Uterus (tissue), 4 donors: ENCODE results near the gene IL13. TPM values are rescaled to one million over a fixed set of nuclear protein-coding genes. Genes with fewer than 3 reads are reported as not detected.
"Not testable (repeated sequence)": the region's sequence is repeated elsewhere in the genome, so short reads cannot be mapped to it uniquely, and the experiment has no call there.

Experiments used
- DNase-seq, 2 donors: peaks; one replicate each; pipeline ENCODE4 v3.0.0-alpha.2; 2019 to 2020
- H3K27ac ChIP-seq, 2 donors: fragments of 200-600 bp; sonication (generic); 1 replicate in 1 of 2; 2 replicates in 1 of 2; pipeline ENCODE4 v1.5.1; 2016 to 2018
- H3K27me3 ChIP-seq, 2 donors: fragments of 200-600 bp; sonication (generic); one replicate each; pipeline ENCODE4 v1.5.1; 2018 to 2019; ENCODE audit warnings: control low read depth in 1 of 2
- H3K36me3 ChIP-seq, 2 donors: fragments of 200-600 bp; sonication (generic); one replicate each; pipeline ENCODE4 v1.5.1; 2019; ENCODE audit warnings: control low read depth in 1 of 2
- H3K4me1 ChIP-seq, 2 donors: fragments of 200-600 bp; sonication (generic); one replicate each; pipeline ENCODE4 v1.5.1; 2018 to 2019; ENCODE audit warnings: control low read depth in 1 of 2
- H3K4me3 ChIP-seq, 2 donors: fragments of 200-600 bp; sonication (generic); 1 replicate in 1 of 2; 2 replicates in 1 of 2; pipeline ENCODE4 v1.5.1; 2018 to 2019; ENCODE audit warnings: mild to moderate bottlenecking in 1 of 2
- H3K9me3 ChIP-seq, 2 donors: fragments of 200-600 bp; sonication (generic); one replicate each; pipeline ENCODE4 v1.5.1; 2019; ENCODE audit warnings: control low read depth in 1 of 2
- CTCF ChIP-seq, 4 experiments: fragments of 200-600 bp in 2 of 4; fragments of 450-650 bp in 2 of 4; sonication (generic) in 2 of 4; IDR thresholded peaks; one replicate each; pipeline ENCODE4 v1.5.1; 2016 to 2019; ENCODE audit warnings: antibody characterized with exemption in 4 of 4, mild to moderate bottlenecking in 2 of 4, moderate library complexity in 1 of 4
- POLR2A ChIP-seq, 2 donors: fragments of 450-650 bp; IDR thresholded peaks; one replicate each; pipeline ENCODE4 v1.6.1; 2016; ENCODE audit warnings: antibody characterized with exemption in 2 of 2, mild to moderate bottlenecking in 1 of 2, moderate library complexity in 1 of 2
- intact Hi-C: fragments of 100-400 bp; cut with DNase I; formaldehyde crosslinking; loops from one replicate; pipeline ENCODE4 v1.15.1; 2023; ENCODE audit warnings: low total_unique reads
- total RNA-seq, 4 donors: library from RNA; depleted of rRNA in 3 of 4; stranded (reverse); fragments of >200 nt in 3 of 4; gene quantifications; one replicate each; pipeline versions ENCODE4 v1.1.0 to v1.2.4, GENCODE V29; 2014 to 2023
- donor health status: DM: yes; HTN: yes; CAD: no.

Gene IL13
- total RNA-seq, 4 donors from 2014 or later = 0.73 TPM; not detected in 3

GRCh38 chr5:132686193-132686592, 28.2 kb downstream of the IL13 start:
- TF ChIP-seq POLR2A (IDR thresholded peaks at IDR 0.05) (no peak), CTCF (IDR thresholded peaks at IDR 0.05) (no peak)
- no peaks in the 10 kb centered on the region for H3K9me3 ChIP-seq
- intact Hi-C loops = no loop called here
- H3K27ac ChIP-seq = no peak overlapping the region
- no peaks in the 10 kb centered on the region for H3K36me3 ChIP-seq
- no peak for DNase-seq
- no peaks in the 10 kb centered on the region for H3K27me3 ChIP-seq
- no peak overlapping the region for H3K4me3 ChIP-seq
- no peaks in the 10 kb centered on the region for H3K4me1 ChIP-seq

GRCh38 chr5:132687995-132688394, 30.0 kb downstream of the IL13 start:
- no peak for TF ChIP-seq POLR2A (IDR thresholded peaks at IDR 0.05)
- no peak for TF ChIP-seq CTCF (IDR thresholded peaks at IDR 0.05)

GRCh38 chr5:132688536-132689339, 30.8 kb downstream of the IL13 start:
- no peak for DNase-seq
- Histone ChIP-seq H3K36me3 (no peaks in the 10 kb centered on the region), H3K27ac (no peak overlapping the region), H3K4me3 (no peak overlapping the region), H3K4me1 (no peaks in the 10 kb centered on the region), H3K27me3 (no peaks in the 10 kb centered on the region), H3K9me3 (no peaks in the 10 kb centered on the region)
- TF ChIP-seq POLR2A (IDR thresholded peaks at IDR 0.05) (no peak), CTCF (IDR thresholded peaks at IDR 0.05) (no peak)
- intact Hi-C loops = no loop called here

More at GRCh38 chr5:132687995-132688394, 30.0 kb downstream of the IL13 start:
- intact Hi-C loops = no loop called here
- H3K4me1 ChIP-seq = no peaks in the 10 kb centered on the region
- H3K27me3 ChIP-seq = no peaks in the 10 kb centered on the region
- H3K4me3 ChIP-seq = no peak overlapping the region
- no peaks in the 10 kb centered on the region for H3K36me3 ChIP-seq
- DNase-seq = no peak
- no peak overlapping the region for H3K27ac ChIP-seq
- no peaks in the 10 kb centered on the region for H3K9me3 ChIP-seq

GRCh38 chr5:132689513-132689912, 31.5 kb downstream of the IL13 start:
- TF ChIP-seq POLR2A (IDR thresholded peaks at IDR 0.05) = no peak
- no peak for TF ChIP-seq CTCF (IDR thresholded peaks at IDR 0.05)
- Histone ChIP-seq H3K4me3 (no peak overlapping the region), H3K4me1 (no peaks in the 10 kb centered on the region), H3K27ac (no peak overlapping the region), H3K36me3 (no peaks in the 10 kb centered on the region), H3K27me3 (no peaks in the 10 kb centered on the region), H3K9me3 (no peaks in the 10 kb centered on the region)
- intact Hi-C loops = no loop called here
- no peak for DNase-seq

- intact Hi-C loops = no loop called here
- Histone ChIP-seq H3K36me3 (no peaks in the 10 kb centered on the region), H3K9me3 (no peaks in the 10 kb centered on the region), H3K27ac (no peak overlapping the region), H3K4me3 (no peak overlapping the region), H3K4me1 (no peaks in the 10 kb centered on the region), H3K27me3 (no peaks in the 10 kb centered on the region)
- no peak for TF ChIP-seq POLR2A (IDR thresholded peaks at IDR 0.05)
- TF ChIP-seq CTCF (IDR thresholded peaks at IDR 0.05) = no peak
- no peak for DNase-seq
Observed at GRCh38 chr5:132690156-132690555, 32.2 kb downstream of the IL13 start.

- H3K36me3 ChIP-seq, DNase-seq, H3K4me3 ChIP-seq, H3K9me3 ChIP-seq, H3K27ac ChIP-seq, H3K4me1 ChIP-seq, H3K27me3 ChIP-seq, intact Hi-C loops: not testable (repeated sequence)
Observed at GRCh38 chr5:132691755-132692631, 34.0 kb downstream of the IL13 start.
